ENCODE results near the gene OR4D1. TPM values are rescaled to one million over a fixed set of nuclear protein-coding genes. Genes with fewer than 3 reads are reported as not detected.

The OR4D1 gene
- total and polyA plus RNA-seq, 2 of the 8 experiments (the other 6 are each of a cell fraction or from before 2014, with no cell fraction given): 0.32 to 0.39 TPM

DNA sequence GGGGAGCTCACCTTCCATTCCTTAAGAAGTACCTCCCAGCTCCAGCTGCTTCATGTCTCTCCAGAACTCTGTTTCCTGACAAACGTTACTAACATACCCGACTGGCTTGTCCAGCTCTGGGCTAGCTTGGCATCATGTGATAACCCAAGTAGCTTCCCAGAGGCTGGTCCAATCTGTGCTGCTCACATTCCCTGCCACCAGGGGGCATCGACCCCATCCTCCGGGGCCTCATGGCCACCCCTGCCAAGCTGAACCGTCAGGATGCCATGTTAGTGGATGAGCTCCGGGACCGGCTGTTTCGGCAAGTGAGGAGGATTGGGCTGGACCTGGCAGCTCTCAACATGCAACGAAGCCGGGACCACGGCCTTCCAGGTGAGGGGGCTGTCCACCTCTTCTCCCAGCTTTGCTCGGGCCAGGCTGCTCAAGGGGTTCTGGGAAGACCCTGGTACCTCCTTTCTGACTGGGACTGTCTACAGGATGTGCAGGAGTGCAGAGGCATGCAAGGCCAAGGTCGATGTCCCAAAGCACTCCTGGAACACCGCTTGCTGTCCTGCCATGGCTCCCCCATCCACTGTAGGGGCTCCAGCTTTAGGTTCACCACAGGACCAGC, 51.9 kb downstream of the OR4D1 start (continued):
- TF ChIP-seq ASH2L (IDR thresholded peaks at IDR 0.05; ENCODE audit: low read length) (no peak), MAFK (IDR thresholded peaks at IDR 0.05; ENCODE audit: low read depth, low read length) (no peak), BRCA1 (IDR thresholded peaks at IDR 0.05; ENCODE audit: low read depth, low read length) (no peak), CBX8 (IDR thresholded peaks at IDR 0.05; ENCODE audit: borderline replicate concordance, low read depth, low read length) (no peak), SIX5 (IDR thresholded peaks at IDR 0.05; ENCODE audit: low read depth, low read length) (no peak), RNF2 (IDR thresholded peaks at IDR 0.05; ENCODE audit: borderline replicate concordance, low read depth, low read length, missing control alignments, poor library complexity, severe bottlenecking) (no peak), POLR2A (IDR thresholded peaks at IDR 0.05; ENCODE audit: control extremely low read depth in 1 of 2, low read depth in 2 of 2, low read length in 2 of 2) (no peak)

All from H1 (cell line).